MM.1S (cell line): ENCODE measurements around the gene CRNN.

Experiments
- DNase-seq: peaks from one replicate; pipeline ENCODE4 v3.0.0-alpha.2; 2015
- H2AFZ ChIP-seq: fragments of 300-600 bp; sonication (generic); 2 replicates; pipeline ENCODE4 v1.6.0; 2016; ENCODE audit warnings: antibody characterized with exemption, low read length
- H3F3A ChIP-seq: fragments of 300-600 bp; sonication (generic); 2 replicates; pipeline ENCODE4 v1.6.1; 2016; ENCODE audit warnings: mild to moderate bottlenecking, antibody characterized with exemption, low read length, moderate library complexity, mixed read lengths; ENCODE audit not compliant: insufficient read depth
- H3K27ac ChIP-seq: fragments of 300-600 bp; sonication (generic); 2 replicates; pipeline ENCODE4 v1.5.1; 2016; ENCODE audit warnings: mild to moderate bottlenecking, low read length
- H3K27me3 ChIP-seq: fragments of 300-600 bp; sonication (generic); replicated peaks from 2 replicates; pipeline ENCODE4 v1.6.0; 2016; ENCODE audit warnings: low read length; ENCODE audit not compliant: insufficient read depth
- H3K36me3 ChIP-seq: fragments of 300-600 bp; sonication (generic); replicated peaks from 2 replicates; pipeline ENCODE4 v1.6.1; 2016; ENCODE audit warnings: mild to moderate bottlenecking, low read length, mixed read lengths; ENCODE audit not compliant: insufficient read depth
- H3K4me1 ChIP-seq: fragments of 300-600 bp; sonication (generic); 2 replicates; pipeline ENCODE4 v1.6.1; 2016; ENCODE audit warnings: low read length, mixed read lengths
- H3K4me2 ChIP-seq: fragments of 300-600 bp; sonication (generic); 2 replicates; pipeline ENCODE4 v1.6.0; 2016; ENCODE audit warnings: low read depth, low read length
- H3K4me3 ChIP-seq: fragments of 300-600 bp; sonication (generic); 2 replicates; pipeline ENCODE4 v1.5.1; 2016; ENCODE audit warnings: low read length, mixed read lengths
- H3K79me2 ChIP-seq: fragments of 300-600 bp; sonication (generic); 2 replicates; pipeline ENCODE4 v1.6.1; 2016; ENCODE audit warnings: mixed run types, low read length, mixed read lengths
- H3K9ac ChIP-seq: fragments of 300-600 bp; sonication (generic); 2 replicates; pipeline ENCODE4 v1.6.1; 2016; ENCODE audit warnings: low read length, mixed read lengths
- H3K9me2 ChIP-seq: fragments of 300-600 bp; sonication (generic); replicated peaks from 2 replicates; pipeline ENCODE4 v1.6.1; 2016; ENCODE audit warnings: mild to moderate bottlenecking, low read length, mixed read lengths; ENCODE audit not compliant: insufficient read depth
- H3K9me3 ChIP-seq: fragments of 300-600 bp; sonication (generic); replicated peaks from 2 replicates; pipeline ENCODE4 v1.6.1; 2016; ENCODE audit warnings: mild to moderate bottlenecking, low read length, mixed read lengths; ENCODE audit not compliant: insufficient read depth
- H4K20me1 ChIP-seq: fragments of 300-600 bp; sonication (generic); 2 replicates; pipeline ENCODE4 v1.6.1; 2016; ENCODE audit warnings: mild to moderate bottlenecking, low read length, moderate library complexity, mixed read lengths; ENCODE audit not compliant: insufficient read depth
- CTCF ChIP-seq: fragments of 300-600 bp; sonication (generic); IDR thresholded peaks from 2 replicates; pipeline ENCODE4 v1.5.1; 2016; ENCODE audit warnings: antibody characterized with exemption, low read length, mixed read lengths
- EZH2 ChIP-seq: fragments of 300-600 bp; sonication (generic); optimal IDR thresholded peaks from 2 replicates; pipeline ENCODE3; 2017; ENCODE audit warnings: low read depth, mild to moderate bottlenecking, antibody characterized with exemption, low read length, mixed read lengths
- EZH2phosphoT487 ChIP-seq: fragments of 300-600 bp; sonication (generic); IDR thresholded peaks from 2 replicates; pipeline ENCODE4 v1.6.1; 2018; ENCODE audit warnings: antibody characterized with exemption, low read length

The CRNN gene

GRCh38 chr1:152415454-152416227 lies 1.6 kb upstream of the CRNN start:
- no peaks in the 10 kb centered on the region for H3F3A ChIP-seq
- H4K20me1 ChIP-seq, result no peaks in the 10 kb centered on the region
- H3K9me3 ChIP-seq, result no peaks in the 10 kb centered on the region
- H3K79me2 ChIP-seq, result no peaks in the 10 kb centered on the region
- no peaks in the 10 kb centered on the region for H3K36me3 ChIP-seq
- TF ChIP-seq CTCF, result no peak
- TF ChIP-seq EZH2, result no peak
- no peak for TF ChIP-seq EZH2phosphoT487
- H3K4me2 ChIP-seq, result no peak overlapping the region
- DNase-seq, result no peak
- no peak overlapping the region for H3K4me3 ChIP-seq
- H3K9me2 ChIP-seq, result no peaks in the 10 kb centered on the region
- no peaks in the 10 kb centered on the region for H3K4me1 ChIP-seq
- H3K9ac ChIP-seq, result no peak overlapping the region
- no peak overlapping the region for H3K27ac ChIP-seq
- no peaks in the 10 kb centered on the region for H3K27me3 ChIP-seq
- H2AFZ ChIP-seq, result no peak overlapping the region

DNA sequence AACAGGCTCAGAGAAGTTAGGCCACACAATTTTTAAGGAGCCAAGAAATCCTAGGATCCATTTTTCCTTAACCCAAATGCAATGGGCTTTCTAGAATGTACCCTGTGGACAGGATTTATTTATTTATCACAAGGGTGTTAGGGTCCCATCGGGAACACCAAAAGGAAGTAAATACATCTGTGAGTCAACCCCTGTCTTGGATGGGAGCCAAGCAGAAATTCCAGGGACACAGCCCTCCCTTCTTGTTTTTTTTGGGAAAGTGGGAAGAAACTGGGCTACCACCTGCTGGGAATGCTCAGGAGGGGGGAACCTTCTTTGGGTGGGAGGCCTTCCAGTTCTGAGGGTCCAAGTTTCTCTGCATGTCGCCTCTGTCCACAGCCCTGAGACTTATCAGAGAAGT lies 1.3 kb downstream of the CRNN start:
- no peaks in the 10 kb centered on the region for H3K79me2 ChIP-seq
- H3K9ac ChIP-seq, result no peak overlapping the region
- no peak for DNase-seq
- H3K27ac ChIP-seq, result no peak overlapping the region
- no peaks in the 10 kb centered on the region for H3K27me3 ChIP-seq
- no peak overlapping the region for H3K4me3 ChIP-seq
- no peaks in the 10 kb centered on the region for H4K20me1 ChIP-seq
- no peak overlapping the region for H3K4me2 ChIP-seq
- no peaks in the 10 kb centered on the region for H3K9me3 ChIP-seq
- H3F3A ChIP-seq, result no peaks in the 10 kb centered on the region
- no peak for TF ChIP-seq EZH2
- TF ChIP-seq CTCF, result no peak
- no peak for TF ChIP-seq EZH2phosphoT487
- H3K9me2 ChIP-seq, result no peaks in the 10 kb centered on the region
- no peaks in the 10 kb centered on the region for H3K36me3 ChIP-seq
- no peak overlapping the region for H2AFZ ChIP-seq
- H3K4me1 ChIP-seq, result no peaks in the 10 kb centered on the region

DNA sequence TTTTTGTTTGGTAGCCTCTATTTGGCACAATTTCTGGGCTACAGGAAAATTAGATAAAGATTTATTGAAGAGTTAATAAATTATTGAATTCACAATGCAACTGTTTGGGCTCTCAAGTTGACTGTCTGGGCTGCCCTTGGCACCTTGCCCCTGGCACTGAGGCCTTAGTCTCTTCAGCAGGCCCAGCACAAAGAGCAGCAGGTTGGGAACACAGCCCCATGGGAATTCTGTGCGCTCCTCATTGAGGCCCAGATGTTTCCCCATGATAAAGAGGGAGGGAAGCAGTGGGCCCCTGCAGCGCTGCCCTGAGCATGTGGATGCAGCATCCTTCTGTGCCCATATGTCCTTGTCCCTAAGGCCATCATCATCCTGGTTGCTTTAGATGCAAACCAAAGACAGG lies 2.9 kb downstream of the CRNN start:
- Histone ChIP-seq H3K9me2 (no peaks in the 10 kb centered on the region), H3K27ac (no peak overlapping the region), H3F3A (no peaks in the 10 kb centered on the region), H3K4me1 (no peaks in the 10 kb centered on the region), H4K20me1 (no peaks in the 10 kb centered on the region), H3K4me3 (no peak overlapping the region), H3K9me3 (no peaks in the 10 kb centered on the region), H3K9ac (no peak overlapping the region), H3K27me3 (no peaks in the 10 kb centered on the region), H3K79me2 (no peaks in the 10 kb centered on the region), H3K4me2 (no peak overlapping the region), H3K36me3 (no peaks in the 10 kb centered on the region), H2AFZ (no peak overlapping the region)
- DNase-seq, result no peak
- no peak for TF ChIP-seq EZH2
- no peak for TF ChIP-seq CTCF
- TF ChIP-seq EZH2phosphoT487, result no peak
